HL-60/S4 treated with phorbol 12-myristate 13-acetate at 8.2 ng/mL for 4 days and 3 days (cell line): ENCODE measurements around the gene PDE9A.

Experiments used
- in situ Hi-C: fragments of 300-500 bp; cut with MboI; formaldehyde crosslinking; loops from 2 replicates; pipeline ENCODE4 v1.15.0; 2022; ENCODE audit warnings: low sequenced_read_pairs

PDE9A gene

GRCh38 chr21:42815217-42815616 lies 161.8 kb downstream of the PDE9A start:
- in situ Hi-C loops, result loop anchor here (10.0 kb wide), 1 partner anchor 220 kb away; no protein-coding TSS in a partner anchor

GRCh38 chr21:42818328-42818749 lies 164.9 kb downstream of the PDE9A start:
- in situ Hi-C loops, result loop anchor here (10.0 kb wide), 1 partner anchor 224 kb away; no protein-coding TSS in a partner anchor

GRCh38 chr21:42819861-42820615 lies 166.6 kb downstream of the PDE9A start:
- in situ Hi-C loops, result loop anchor here (10.0 kb wide), 1 partner anchor 225 kb away; no protein-coding TSS in a partner anchor

- in situ Hi-C loops, result no loop called here
Observed at GRCh38 chr21:42820616-42821465, 167.4 kb downstream of the PDE9A start.
